Liver (tissue), 3 donors: ENCODE data around the gene GAS7.

Source experiments
- CTCF ChIP-seq: fragments of 150-350 bp; IDR thresholded peaks from 2 replicates; pipeline ENCODE4 v1.5.1; 2017; ENCODE audit warnings: improper control_type of control experiment, low read depth, low read length; ENCODE audit not compliant: missing input control
- EGR1 ChIP-seq, 2 donors: IDR thresholded peaks; 2 replicates each; pipeline ENCODE4 v1.6.1; 2016 to 2018; ENCODE audit warnings: antibody characterized with exemption in 2 of 2, low read depth in 2 of 2
- GABPA ChIP-seq, 2 donors: IDR thresholded peaks in 1 of 2; conservative IDR thresholded peaks in 1 of 2; 2 replicates each; pipeline ENCODE4 v1.6.1; 2016; ENCODE audit warnings: antibody characterized with exemption in 2 of 2, mild to moderate bottlenecking in 1 of 2, moderate library complexity in 1 of 2
- MAX ChIP-seq: IDR thresholded peaks from 2 replicates; pipeline ENCODE4 v1.6.1; 2016; ENCODE audit warnings: antibody characterized with exemption
- REST ChIP-seq: IDR thresholded peaks from 2 replicates; pipeline ENCODE4 v1.6.1; 2016; ENCODE audit warnings: antibody characterized with exemption, mild to moderate bottlenecking
- SP1 ChIP-seq: IDR thresholded peaks from 2 replicates; pipeline ENCODE4 v1.6.1; 2018; ENCODE audit warnings: antibody characterized with exemption, mild to moderate bottlenecking
- TAF1 ChIP-seq: conservative IDR thresholded peaks from 2 replicates; pipeline ENCODE4 v1.6.1; 2016; ENCODE audit warnings: antibody characterized with exemption, mild to moderate bottlenecking
- ZBTB33 ChIP-seq: IDR thresholded peaks from 2 replicates; pipeline ENCODE4 v1.6.1; 2016; ENCODE audit warnings: antibody characterized with exemption
- TF ChIP-seq, protein P1 (sequence below): IDR thresholded peaks from 2 replicates; pipeline ENCODE4 v1.6.1; 2016; ENCODE audit warnings: antibody characterized with exemption
- donor health status: healthy.
- donor health status: healthy.

GRCh38 chr17:10052106-10052813, 146.1 kb downstream of the GAS7 start:
- TF ChIP-seq CTCF (no peak), REST (no peak), GABPA (IDR thresholded peaks at IDR 0.05 in 1 of 2, conservative IDR thresholded peaks at IDR 0.05 in 1 of 2) (no peak), SP1 (no peak), TAF1 (no peak), ZBTB33 (no peak), MAX (no peak), EGR1 (IDR thresholded peaks at IDR 0.05; ENCODE audit: low read depth in 2 of 2) (no peak)
- TF ChIP-seq, protein P1, sequence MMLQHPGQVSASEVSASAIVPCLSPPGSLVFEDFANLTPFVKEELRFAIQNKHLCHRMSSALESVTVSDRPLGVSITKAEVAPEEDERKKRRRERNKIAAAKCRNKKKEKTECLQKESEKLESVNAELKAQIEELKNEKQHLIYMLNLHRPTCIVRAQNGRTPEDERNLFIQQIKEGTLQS: no peak
